Measurements from ENCODE around the gene AMER3.

AMER3 gene

DNA sequence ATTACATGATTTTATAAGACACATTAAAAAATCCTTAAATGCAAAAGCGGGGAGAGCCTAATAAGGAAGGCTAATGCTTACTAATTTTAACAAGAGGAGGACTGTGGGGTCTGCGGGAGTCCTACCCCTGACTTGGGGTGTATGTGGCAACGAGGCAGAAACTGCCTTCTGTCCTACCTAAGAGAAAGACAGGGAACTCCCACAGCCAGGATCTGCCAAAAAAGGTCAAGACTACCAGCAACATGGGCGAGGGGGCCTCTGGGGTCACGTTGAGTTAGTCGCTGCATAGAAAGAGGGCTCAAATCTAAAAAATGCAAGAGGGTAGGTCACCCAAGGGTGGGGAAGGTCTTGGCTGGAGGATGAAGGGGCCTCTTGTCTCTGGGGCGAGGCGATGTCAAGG, 529 bp upstream of the AMER3 start:
- DNase-seq: no peak

DNA sequence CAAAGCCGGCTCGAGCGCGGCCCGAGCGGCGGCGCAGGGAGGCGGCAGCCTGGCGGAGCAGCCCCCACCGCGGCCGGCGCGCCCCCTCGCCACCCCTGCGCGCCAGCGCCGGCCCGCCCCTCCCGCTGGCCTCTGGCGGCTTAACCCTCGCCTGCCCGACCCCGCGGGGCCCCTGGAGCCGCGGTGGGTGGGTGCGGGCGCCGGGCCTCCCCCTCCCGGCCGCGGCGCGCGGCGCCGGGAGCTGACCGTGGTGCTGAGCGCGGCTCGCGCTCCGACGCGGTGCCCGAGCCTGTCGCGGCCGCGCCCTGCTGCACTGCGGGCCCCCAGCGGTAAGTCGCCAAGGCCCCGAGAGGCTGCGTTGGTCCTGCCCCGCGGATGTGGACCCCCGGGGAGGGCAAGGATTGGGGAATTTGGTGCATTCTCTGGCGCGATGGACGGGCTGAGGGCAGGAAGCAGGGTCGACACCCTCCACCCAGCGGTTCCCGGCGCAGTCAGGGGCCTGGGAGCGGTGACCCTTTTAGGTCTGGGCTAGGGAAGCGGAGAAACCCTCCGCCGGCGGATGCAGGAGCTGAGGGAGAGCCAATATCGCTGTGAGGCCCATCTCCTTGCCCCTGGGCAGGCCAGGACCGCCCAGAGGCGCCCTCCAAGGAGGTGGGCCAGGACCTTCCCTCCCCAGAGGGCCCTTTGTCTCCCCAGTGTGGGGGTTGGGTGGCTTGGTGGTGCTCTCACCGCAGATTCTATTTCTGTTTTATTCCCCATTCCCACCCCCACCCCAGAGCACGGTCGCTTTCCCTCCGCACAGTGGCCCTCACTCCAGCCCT, 923 bp downstream of the AMER3 start:
- peak; percentile 54 for DNase-seq

DNA sequence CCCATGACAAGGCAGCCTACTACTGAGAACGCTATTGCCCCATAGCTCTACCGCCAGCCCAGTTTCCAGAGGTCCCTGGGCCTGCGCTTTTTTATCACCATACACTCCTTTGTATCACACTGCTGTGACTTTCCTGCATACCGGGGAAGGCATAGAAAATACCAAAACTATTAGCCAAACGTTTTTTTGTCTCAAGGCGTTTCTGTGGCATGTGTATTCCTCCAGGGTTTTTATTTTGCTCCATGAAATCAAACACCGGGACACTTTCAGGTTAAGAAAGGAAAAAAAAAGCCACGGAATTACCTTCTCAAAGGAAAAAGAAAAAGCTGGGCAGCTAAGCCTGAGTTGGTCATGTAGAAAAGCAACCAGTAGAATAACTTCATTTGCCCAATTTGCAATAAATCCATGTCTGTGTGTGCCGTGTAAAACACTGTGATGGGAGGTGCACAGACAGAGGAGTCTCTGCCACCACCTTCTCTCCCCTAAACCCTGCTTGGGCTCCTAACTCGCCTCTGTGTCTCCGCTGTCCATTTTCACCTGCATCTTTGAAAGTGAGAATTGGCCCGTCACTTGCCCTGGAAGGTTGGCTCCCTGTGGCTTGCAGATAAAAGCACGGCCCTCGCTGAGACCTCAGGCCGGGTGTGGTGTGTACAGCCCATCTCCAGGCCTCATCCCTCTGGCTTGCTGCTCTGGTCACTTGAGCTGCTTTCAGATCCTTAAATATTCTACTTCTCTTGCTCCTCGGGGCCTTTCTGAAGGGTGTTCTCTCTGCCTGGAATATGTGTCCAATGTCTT, 1.7 kb downstream of the AMER3 start:
- no peak for DNase-seq

DNA sequence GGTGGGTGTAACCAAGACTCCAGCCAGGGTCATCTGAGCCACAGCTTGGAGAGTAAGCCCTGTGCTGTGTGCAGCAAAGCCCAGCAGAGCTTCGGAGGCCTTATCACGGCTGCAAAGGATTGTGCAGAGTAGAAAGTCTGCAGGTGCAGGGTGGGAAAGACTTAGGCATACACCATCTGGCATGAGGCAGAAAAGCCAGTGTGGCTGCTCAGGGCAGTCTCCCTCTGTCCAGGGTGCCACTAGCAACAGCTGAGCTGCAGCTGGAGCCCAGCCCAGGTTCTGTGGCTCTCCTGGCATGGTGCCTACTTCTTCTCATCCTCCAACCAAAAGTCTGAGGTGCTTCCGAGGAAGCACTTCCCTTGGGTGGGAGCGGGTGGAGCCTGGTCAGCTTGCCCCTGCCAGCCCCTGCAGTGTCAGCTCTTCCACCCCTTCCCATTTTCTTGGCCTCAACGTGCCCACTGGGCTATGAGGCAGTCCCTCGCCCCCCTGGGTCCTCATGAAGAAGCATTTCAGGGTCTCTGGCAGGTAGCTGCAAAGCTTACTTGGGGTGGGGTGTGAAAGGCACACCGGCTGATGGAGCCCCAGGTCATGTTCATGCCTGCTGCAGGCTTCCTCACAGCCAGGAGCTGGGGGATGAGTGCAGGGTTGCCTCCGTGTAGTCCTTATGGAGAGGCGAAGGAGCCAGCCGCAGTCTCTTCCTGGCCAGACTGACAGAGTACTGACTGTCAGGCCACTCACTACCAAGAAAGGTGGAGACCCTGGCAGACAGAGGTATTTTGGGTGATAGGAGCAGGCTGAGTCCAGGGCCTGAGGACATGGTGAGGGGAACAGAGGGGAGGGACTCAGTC, 4.8 kb downstream of the AMER3 start:
- DNase-seq: peak; percentile 82

DNA sequence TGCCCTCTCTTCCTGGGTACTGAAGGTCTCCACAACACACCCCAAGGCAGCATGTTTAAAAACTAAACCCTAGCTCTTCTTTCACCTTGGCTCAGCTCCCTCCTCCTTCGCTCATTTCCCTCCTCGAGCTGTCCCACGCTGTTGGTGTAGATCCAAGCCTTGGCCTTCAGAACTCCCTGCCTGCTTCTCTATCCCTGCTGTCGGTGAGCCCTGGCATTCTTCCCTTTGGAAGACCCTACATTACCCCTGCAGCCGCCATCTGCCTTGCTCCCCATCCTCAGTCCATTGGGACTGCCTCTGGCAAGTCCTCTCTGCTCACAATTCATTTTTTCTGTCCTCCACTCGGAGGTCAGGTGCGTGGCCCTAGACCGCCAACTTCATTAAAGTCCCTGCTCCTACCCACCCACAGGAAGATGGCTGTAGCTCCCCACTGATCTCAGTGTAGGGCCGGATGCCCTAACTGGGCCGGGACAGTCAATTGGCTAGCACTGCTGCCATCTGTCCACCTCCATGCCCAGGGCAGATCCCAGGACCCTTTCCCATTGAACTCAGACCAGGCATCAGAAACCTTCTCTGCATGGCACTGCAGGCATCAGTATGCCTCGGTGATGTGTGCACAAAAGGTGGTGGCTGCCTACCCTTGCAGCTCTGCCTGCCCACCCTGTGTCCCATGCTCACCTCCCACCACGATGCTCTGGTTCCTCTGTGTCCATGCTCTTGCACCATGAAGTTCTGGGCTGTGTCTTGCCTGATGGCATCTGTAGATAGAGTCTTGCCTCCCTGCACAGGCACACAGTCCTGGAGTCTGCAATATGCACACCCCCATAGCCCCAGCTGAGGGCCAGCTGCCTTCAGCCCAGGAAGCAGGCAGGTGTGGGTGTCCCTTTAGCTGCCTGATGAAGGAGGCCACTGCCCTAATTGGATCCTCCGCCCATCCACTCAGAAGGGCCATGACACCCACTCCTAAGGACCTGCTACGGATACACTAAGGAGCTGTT, 5.7 kb downstream of the AMER3 start:
- no peak for DNase-seq

DNA sequence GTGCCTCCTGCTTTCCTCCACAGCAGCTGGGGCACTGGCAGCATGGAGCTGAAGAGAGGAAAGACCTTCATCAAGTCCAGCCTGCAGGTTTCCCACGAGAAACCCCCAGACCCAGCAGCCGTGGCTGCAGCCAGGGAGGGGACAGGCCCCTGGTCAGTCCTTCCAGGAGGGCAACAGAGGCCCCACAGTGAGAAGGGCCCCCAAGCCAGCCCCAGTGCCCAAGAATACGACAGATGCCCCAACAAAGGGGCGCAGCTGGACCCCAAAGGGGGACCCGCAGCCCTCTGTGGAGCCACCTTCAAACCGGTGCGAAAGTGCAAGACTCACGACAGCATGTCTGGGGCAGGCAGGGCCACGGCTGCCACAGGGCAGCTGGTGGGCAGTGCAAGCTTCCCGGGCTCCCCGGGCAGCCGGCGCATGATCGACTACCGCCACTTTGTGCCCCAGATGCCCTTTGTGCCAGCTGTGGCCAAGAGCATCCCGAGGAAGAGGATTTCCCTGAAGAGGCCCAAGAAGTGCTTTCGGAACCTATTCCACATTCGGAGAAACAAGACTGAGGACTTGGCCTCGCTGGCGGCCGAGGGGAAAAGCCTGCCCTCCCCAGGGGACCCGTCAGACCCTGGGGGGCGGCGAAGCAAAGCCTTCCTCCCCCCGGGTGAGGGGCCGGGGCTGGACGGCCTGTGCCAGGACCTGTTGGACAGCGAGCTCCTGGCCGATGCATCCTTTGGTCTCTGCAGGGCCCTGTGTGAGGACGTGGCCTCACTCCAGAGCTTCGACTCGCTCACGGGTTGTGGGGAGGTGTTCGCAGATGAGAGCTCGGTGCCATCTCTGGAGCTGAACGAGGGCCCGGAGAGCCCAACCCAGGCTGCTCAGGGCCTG, 6.9 kb downstream of the AMER3 start:
- DNase-seq: no peak

DNA sequence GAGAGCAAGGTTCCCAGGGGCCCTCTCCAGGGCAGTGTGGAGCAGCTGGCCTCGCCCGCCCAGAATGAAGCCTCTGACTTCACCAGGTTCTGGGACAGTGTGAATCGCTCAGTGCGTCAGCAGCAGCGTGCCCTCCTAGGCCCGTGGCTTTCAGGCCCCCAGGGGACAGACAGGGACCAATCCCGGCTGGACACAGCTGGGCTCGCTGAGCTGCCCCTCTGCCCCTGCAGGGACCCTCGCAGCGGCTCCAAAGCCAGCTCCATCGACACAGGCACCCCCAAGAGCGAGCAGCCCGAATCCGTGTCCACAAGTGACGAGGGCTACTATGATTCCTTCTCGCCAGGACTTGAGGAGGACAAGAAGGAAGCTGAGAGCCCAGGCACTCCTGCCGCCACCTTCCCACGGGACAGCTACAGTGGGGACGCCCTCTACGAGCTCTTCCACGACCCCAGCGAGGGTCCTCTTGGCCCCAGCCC, 7.6 kb downstream of the AMER3 start:
- DNase-seq: no peak

DNA sequence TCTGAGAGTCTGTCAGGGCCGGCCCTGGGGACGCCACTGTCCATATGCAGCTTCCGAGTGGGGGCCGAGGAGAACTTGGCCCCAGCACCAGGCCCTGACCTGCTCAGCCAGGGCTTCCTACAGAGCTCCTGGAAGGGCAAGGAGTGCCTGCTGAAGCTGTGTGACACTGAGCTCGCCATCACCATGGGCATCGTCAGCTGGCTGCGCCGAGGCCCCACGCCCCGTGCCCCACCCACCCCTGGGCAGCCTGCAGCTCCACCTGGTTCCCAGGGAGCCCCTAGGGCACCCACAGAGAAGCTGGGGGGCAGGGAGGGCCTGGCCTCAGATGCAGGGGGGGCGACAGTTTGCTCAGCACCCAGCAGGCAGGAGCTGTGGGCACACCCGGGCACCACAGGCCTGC, 8.1 kb downstream of the AMER3 start:
- no peak for DNase-seq

DNA sequence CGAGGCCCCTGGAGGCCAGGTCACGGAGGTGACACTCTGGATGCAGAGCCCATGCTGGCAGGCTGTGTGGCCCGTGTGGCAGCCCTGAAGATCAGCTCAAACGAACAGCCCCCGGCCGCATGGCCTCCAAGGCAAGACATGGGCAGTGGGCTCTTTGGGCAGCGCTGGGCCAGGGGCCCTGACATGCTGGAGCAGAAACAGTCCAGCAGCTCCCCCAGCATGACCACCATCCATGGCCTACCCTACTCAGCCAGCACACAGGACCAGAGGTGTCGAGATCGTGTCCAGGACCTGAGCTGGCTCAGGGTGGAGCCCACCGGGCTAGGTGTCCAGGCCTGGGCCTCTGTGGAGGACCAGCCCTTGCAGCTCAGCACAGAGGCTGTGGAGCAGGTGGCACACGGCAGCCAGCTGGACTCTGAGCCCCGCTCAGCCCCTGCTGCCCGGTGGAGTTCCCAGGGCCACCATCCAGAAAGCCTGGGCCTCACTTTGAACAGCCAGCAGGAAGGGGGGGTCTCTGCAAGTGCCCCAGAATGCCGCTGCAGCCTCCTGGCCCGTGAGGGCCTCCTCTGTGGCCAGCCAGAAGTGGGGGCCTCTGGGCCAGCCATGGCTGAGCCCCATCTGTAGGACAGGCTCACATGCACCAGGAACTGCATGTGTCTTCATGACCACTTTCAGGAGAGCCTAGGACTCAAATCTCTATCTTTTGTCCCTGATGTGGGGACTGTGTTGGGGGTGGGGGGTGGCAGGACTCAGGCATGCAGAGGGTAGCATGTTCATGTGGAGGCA, 8.9 kb downstream of the AMER3 start:
- DNase-seq: no peak

DNA sequence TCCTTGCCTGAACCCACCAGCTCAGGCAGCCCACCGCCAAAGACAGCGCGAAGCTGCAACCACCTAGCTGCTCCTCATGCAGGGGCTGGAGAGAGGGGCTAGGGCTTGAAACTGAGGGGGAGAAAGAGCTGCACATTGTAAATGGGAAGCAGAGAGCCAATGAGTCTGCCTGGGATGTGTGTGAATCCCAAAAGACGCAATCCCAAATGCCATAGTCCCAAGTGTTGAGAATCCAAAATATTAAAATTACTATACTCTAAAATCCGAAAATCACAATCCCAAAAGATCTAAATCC, 9.4 kb downstream of the AMER3 start:
- DNase-seq: no peak

DNA sequence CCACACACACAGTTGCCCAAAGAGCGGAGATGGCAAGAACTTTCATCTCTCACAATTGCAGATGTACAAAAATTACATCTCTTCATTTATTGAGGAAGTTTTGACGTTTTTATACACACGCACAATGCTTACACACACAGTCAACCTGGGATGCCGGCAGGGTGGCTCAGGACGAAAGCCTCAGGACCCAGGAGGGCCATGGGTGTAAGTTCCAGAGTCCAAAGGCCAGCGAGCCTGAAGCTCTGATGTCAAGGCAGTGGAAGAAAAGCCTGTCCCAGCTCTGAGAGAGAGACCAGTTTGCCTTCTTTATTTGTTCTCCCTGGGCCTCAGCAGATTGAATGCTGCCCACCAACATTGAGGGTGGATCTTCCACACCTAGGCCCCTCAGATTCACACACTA, 10.1 kb downstream of the AMER3 start:
- no peak for DNase-seq

DNA sequence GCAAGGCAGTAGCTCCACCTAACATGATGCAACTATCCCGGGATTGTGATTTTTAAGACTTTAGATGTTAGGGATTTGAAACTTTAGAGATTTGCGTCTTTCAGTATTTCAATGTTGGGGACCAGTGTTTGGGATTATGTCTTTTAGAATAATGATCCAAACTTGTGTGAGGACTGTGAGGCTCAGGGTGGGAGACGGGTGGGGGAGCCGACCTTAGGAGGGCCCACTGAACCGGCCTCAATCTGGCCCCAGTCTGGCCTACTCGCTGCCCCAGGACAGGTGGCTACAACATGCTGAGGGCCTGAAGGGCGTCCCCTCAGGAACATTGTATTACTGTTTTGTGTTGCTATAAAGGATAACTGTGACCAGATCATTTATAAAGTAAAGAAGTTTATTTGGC, 10.7 kb downstream of the AMER3 start:
- DNase-seq: no peak

DNA sequence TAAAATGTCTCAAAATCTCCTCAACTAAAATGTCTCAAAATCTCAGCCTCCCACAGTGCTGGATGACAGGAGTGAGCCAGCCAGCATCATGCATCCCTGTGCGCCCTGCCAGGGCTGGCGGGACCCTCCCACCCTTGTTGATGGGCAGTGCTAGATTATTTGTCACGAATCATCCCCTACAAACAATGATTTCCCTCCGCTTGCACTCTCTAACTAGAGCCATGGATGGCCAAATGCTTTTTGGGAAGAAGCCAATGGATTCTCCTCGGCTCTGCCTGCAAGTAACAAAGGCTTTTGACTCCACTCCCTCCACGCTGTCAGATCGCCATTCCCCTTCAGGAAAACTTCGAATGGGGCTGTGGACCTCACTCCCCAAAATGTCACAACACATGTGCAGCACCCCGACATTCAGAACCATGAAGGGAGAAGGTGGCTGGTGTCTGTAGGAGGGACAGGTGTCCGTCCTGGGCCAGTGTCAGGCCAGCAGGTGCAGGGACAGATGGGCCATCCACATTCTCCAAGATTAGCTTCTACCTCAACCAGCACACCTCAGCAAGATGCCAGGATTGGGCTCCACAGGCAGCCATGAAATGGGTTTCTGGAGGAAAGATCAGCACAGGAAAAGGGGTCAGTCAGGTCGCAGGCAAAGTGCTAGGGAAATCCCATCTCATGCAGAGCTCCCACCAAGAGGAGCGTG, 11.5 kb downstream of the AMER3 start:
- DNase-seq: no peak

DNA sequence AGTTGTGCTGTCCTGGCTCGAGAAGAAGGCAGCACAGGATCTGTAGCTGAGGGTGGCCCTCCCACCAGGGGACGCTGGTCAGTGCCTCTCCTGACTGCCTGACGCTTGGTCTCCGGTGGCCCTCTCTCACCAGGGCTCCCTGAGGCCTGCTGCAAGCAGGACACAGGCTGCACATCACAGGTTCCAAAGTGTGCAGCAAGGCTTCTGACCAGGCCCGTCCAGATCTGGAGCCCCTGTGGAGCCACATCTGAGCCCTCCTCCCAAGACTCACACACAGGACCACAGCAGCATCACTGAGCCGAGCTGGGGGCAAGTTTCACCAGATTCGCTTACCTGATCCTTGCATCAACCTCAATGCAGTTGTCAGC, 12.1 kb downstream of the AMER3 start:
- DNase-seq: no peak

DNA sequence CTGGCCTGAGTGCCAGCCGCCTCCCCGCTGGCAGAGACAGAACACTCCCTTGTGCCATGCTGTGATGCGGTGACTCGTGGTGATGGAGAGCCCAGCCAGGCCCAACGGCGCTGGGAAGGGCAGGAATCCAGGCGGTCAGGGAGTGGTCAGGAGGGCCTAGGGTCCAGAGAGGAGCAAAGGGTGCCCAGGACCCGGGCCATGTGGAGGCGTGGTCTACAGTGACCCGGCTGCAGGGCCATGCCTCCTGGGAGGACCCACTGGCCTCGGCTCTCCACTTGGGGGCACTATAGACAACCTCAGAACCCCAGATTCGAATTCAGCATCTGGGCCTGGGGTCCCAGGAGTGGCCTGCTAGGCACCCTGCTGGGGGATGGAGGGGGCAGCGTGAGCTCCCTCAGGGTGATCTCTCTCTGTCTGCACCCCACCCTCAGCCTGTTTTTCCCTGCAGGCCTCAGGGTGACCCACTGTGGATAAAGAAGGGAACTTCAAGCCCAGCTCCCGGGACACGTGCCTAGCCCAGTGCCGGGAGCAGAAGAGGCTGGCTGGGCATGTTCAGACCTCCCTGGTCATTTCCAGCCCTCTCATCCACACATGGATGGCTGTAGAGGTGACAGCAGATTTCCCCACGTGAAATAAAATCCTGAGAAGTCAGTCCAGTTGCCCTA, 13.0 kb downstream of the AMER3 start:
- DNase-seq: no peak

DNA sequence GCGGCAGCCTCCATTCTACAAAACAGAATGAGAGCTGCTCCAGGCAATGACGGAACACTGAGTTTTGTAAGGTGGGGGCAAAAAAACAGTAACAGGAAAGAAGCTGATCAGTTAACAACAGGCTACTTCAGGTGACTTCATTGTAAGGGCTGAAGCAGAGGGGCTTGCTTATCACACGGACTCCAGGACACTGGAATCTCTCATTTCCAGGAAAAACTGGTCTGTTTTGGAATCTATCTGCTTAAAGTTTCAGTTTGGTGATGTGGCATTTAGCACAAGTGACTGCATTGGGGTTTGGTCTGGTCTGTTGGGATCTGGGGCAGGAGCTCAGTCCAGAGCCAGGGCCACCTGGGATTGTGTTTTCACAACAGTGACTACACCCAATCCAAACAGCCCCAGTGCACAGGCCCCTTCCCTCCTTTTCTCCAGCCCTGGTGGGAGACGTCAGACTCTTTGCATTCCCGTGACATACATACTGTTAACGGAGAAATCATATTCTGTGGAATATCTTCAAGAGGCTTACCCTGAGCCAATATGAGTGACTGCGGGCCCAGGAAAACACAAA, 14.1 kb downstream of the AMER3 start:
- no peak for DNase-seq

DNA sequence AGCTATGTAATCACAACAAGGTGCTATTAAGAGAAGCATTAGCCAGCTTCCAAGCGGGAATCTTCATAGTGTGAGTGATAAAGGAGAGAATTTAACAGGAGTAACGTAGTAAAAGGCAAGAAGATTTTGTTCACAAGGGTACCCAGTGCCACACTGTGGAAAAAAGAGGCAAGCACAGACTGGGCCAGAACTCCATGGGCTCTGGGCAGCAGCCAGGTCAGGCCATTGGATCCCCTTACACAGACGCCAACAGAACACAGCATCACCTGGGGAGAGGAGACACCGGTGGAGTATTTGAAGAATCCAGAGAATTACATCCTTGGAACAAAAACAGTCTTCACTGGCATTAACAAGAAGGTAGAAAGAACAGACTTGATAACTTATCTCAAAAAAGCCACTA, 21.2 kb downstream of the AMER3 start:
- DNase-seq: peak; percentile 8

DNA sequence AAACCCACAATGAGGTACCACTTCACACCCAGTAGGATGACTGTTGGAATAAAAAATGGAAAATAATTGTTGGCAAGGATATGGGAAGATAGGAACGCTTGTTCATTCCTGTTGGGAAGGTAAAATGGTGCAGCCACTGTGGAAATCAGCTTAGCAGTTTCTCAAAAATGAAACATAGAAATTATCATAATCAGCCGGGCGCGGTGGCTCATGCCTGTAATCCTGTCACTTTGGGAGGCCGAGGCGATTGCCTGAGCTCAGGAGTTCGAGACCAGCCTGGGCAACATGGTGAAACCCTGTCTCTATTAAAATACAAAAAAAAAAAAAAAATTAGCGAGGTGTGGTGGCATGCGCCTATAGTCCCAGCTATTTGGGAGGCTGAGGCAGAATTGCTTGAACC, 23.4 kb downstream of the AMER3 start:
- DNase-seq: no peak
